ENCODE data around the gene HCRT. TPM values are rescaled to one million over a fixed set of nuclear protein-coding genes. Genes with fewer than 3 reads are reported as not detected.

The HCRT gene
- polyA plus RNA-seq, 2 of the 4 experiments (the other 2 are of a cell fraction): 0.18 TPM; not detected in 1

GRCh38 chr17:42200706-42201457 lies 15.6 kb upstream of the HCRT start:
- H3K27ac ChIP-seq: peak overlapping the region in 1 of 2 experiments; percentile 19; a peak in 1 of 6 replicates
- TF ChIP-seq HMGXB4 (CRISPR knock-in tag; IDR thresholded peaks at IDR 0.05; ENCODE audit: borderline replicate concordance): no peak
- no peak for TF ChIP-seq MAFK (IDR thresholded peaks at IDR 0.05; ENCODE audit: partially characterized antibody)
- TF ChIP-seq HEYL (CRISPR knock-in tag; IDR thresholded peaks at IDR 0.05): no peak
- TF ChIP-seq HOXB5 (CRISPR knock-in tag; IDR thresholded peaks at IDR 0.05): no peak
- no peak for TF ChIP-seq CBX2 (IDR thresholded peaks at IDR 0.05; ENCODE audit: borderline replicate concordance, low read depth)
- no peak for TF ChIP-seq RFX5 (IDR thresholded peaks at IDR 0.05)
- no peak for TF ChIP-seq ZFP36 (IDR thresholded peaks at IDR 0.05; ENCODE audit: borderline replicate concordance, partially characterized antibody)
- CTCF ChIA-PET: interaction anchor here (0.7 to 3.0 kb wide), 9 partner anchors 8 to 317 kb away, joined by 3 to 14 read pairs (median 3); partner anchors contain the start of gene HCRT
- FAIRE-seq (no peak), DNase-seq (ENCODE audit: low read depth in 1 of 2, low spot score in 1 of 2) (no peak), ATAC-seq (no peak; a peak in 1 of 6 replicates)
- 76% methylated on average over 14 of the region's 14 CpGs for WGBS (ENCODE audit: missing lambda C conversion rate)
- H3K4me3 ChIP-seq: no peak overlapping the region
- H3K4me2 ChIP-seq: peak overlapping the region; percentile 25; the same call in 1 of the 3 replicates
- POLR2A ChIA-PET: no interaction called here
- H3K9me3 ChIP-seq: no peaks in the 10 kb centered on the region
- peaks cover 20% of the 10 kb centered on the region for H3K4me1 ChIP-seq

- no peak overlapping the region for H3K4me3 ChIP-seq
- ChIA-PET CTCF (interaction anchor here (0.7 to 6.7 kb wide), 8 partner anchors 12 to 318 kb away, joined by 3 to 76 read pairs (median 3); partner anchors contain the start of genes HCRT and KCNH4), POLR2A (no interaction called here)
- no peak overlapping the region for H3K4me2 ChIP-seq
- no peak overlapping the region for H3K27ac ChIP-seq
- no peaks in the 10 kb centered on the region for H3K9me3 ChIP-seq
- DNase-seq (ENCODE audit: low read depth in 1 of 2, low spot score in 1 of 2) (no peak), ATAC-seq (no peak), FAIRE-seq (no peak)
- no peak for TF ChIP-seq NR3C1 (IDR thresholded peaks at IDR 0.05)
- TF ChIP-seq MYC (IDR thresholded peaks at IDR 0.05; ENCODE audit: borderline replicate concordance, low read length): no peak
- TF ChIP-seq REST (IDR thresholded peaks at IDR 0.05): no peak
- TF ChIP-seq TP53 (CRISPR knock-in tag; IDR thresholded peaks at IDR 0.05): no peak
- WGBS (ENCODE audit: missing lambda C conversion rate): 79% methylated on average over 12 of the region's 12 CpGs
- H3K4me1 ChIP-seq: peaks cover 14% of the 10 kb centered on the region
These were observed 14.3 kb upstream of the HCRT start for GRCh38 chr17:42199416-42200011.

GRCh38 chr17:42198897-42199296 lies 13.6 kb upstream of the HCRT start:
- no peaks in the 10 kb centered on the region for H3K9me3 ChIP-seq
- H3K4me3 ChIP-seq: no peak overlapping the region
- H3K27ac ChIP-seq: no peak overlapping the region
- DNase-seq (ENCODE audit: low read depth in 1 of 2, low spot score in 1 of 2): no peak
- ChIA-PET CTCF (interaction anchor here (0.6 to 6.7 kb wide), 9 partner anchors 11 to 319 kb away, joined by 3 to 76 read pairs (median 3); partner anchors contain the start of genes HCRT and KCNH4), POLR2A (no interaction called here)
- TF ChIP-seq CHD2 (IDR thresholded peaks at IDR 0.05; ENCODE audit: low read length, partially characterized antibody) (no peak), HOXB13 (CRISPR knock-in tag; IDR thresholded peaks at IDR 0.05; ENCODE audit: low read depth) (no peak)
- no peak for FAIRE-seq
- H3K4me1 ChIP-seq: peaks cover 14% of the 10 kb centered on the region
- ATAC-seq: no peak
- no peak overlapping the region for H3K4me2 ChIP-seq
- WGBS (ENCODE audit: missing lambda C conversion rate): 89% methylated on average over 4 of the region's 4 CpGs

Data from A549 (cell line).